GM04504 (cell line): ENCODE data around the gene DYNLRB1.

ENCODE experiments used
- DNase-seq: peaks from one replicate; pipeline ENCODE4 v3.0.0-alpha.2; 2012; ENCODE audit warnings: low read depth

Gene DYNLRB1

GRCh38 chr20:34558320-34559218, 42.3 kb downstream of the DYNLRB1 start, which contains the start of gene MAP1LC3A:
TSS of gene MAP1LC3A (plus strand) at chr20:34558718. CDS start at chr20:34558869, 151 bp downstream.
- peak; percentile 85 for DNase-seq

DNA sequence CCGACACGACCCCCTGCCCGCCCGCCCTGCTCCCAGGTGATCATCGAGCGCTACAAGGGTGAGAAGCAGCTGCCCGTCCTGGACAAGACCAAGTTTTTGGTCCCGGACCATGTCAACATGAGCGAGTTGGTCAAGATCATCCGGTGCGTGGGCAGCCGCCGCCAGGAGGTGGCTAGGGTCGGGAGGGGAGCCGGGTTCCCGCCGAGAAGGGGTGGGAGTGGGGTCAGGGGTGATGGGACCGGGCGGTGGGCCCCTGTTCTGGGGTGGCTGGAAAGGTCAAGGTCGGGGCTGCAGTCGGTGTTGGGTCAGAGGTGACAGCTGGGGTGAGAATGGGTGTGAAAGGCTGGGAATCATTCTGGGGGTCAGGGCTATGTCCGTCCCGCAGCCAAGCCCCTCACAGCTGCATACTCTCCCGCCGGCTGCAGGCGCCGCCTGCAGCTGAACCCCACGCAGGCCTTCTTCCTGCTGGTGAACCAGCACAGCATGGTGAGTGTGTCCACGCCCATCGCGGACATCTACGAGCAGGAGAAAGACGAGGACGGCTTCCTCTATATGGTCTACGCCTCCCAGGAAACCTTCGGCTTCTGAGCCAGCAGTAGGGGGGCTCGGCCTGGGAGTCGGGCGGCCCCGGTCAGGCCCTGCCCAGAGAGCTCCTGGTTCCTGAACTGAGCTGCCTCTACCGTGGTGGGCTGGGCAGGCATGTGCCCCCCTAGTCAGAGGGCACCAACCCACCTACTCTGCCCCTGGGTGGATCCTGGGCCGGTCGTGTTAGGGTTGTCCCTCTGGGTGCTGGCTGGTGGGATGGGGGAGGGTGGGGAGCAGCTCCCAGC, 43.3 kb downstream of the DYNLRB1 start:
- no peak for DNase-seq

DNA sequence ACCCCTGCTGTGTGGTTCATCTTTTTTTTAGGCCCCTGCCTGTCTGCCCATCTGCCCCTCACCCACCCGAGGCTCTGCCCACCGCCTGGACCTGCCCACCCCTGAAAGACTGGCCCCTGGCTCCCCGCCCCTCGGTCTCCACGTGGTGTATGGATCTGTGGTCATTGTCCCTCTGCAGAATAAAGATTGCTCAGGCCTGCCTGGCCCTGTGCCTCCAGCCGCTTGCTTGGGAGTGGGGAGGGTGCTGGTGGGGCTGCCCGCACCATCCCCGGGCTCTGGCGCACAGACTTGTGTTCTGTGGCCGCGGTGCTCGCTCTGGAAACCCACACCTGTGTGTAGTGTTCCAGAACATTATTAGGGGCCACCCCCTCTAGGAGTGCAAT, 43.9 kb downstream of the DYNLRB1 start:
- no peak for DNase-seq

DNA sequence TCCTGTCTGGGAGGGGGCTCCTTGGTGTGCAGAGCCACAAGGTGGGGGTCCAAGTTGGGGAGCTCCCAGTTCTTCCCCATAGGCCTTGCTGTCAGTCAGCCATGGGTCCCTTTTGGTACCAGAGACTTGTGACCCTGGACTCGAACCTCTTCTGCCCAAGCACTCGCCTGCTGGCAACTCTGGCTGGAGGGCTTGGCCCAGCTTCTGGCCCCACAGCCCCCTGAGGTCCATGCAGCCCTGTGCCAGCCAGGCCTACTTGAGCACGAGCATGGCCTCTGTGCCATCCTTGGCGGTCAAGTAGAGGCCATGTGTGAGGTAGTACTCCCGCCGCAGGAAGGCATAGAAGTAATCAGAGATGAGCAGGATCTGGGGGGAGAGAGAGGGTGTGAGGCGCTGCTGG, 44.4 kb downstream of the DYNLRB1 start:
- no peak for DNase-seq

- DNase-seq = no peak
Observed at GRCh38 chr20:34561661-34562060, 45.4 kb downstream of the DYNLRB1 start.

- no peak for DNase-seq
Observed at GRCh38 chr20:34562641-34563040, 46.4 kb downstream of the DYNLRB1 start.

- DNase-seq = no peak
Observed at GRCh38 chr20:34564833-34565232, 48.6 kb downstream of the DYNLRB1 start.

DNA sequence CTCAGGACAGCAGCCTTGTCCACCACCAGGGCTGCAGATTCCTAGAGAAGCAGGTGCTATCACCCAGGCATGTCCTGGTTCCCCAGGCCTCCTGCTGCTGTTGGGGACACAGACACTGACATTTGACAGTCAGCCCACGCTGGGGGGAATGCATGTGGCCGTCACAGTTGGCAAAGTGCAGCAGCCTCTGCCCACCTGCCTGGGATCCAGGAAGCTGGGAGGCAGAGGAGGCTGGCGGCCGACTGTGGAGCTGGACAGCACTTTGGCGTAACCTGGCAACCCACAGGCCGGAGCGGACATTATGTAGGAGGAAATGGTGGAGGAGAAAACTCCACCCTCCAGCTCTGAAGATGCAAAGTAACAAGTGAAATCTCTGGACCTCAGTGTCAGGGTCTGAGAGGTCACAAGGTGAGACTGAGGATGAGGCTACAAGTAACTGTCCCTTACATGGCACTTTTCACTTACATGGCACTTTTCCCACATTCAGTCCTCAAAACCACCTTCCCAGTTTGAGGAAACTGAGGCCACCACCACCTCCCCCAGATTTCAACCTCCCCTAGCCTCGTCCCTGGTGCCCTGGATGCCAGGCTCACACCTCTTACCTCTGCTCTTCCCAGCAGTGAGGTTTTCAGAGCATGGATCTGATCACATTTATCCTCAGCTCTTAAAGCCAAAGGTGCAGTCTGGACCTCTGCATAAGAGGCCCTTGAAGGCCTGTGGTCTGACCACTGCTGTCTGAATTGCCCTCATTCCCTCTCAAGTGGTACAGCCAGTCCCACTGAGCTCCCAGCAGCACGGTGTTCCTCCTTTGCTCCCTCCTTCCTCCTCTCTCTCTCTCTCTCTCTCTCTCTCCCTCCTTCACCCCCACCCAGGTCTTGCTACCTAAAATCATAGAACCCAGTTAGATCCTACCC, 51.0 kb downstream of the DYNLRB1 start:
- DNase-seq = no peak

DNA sequence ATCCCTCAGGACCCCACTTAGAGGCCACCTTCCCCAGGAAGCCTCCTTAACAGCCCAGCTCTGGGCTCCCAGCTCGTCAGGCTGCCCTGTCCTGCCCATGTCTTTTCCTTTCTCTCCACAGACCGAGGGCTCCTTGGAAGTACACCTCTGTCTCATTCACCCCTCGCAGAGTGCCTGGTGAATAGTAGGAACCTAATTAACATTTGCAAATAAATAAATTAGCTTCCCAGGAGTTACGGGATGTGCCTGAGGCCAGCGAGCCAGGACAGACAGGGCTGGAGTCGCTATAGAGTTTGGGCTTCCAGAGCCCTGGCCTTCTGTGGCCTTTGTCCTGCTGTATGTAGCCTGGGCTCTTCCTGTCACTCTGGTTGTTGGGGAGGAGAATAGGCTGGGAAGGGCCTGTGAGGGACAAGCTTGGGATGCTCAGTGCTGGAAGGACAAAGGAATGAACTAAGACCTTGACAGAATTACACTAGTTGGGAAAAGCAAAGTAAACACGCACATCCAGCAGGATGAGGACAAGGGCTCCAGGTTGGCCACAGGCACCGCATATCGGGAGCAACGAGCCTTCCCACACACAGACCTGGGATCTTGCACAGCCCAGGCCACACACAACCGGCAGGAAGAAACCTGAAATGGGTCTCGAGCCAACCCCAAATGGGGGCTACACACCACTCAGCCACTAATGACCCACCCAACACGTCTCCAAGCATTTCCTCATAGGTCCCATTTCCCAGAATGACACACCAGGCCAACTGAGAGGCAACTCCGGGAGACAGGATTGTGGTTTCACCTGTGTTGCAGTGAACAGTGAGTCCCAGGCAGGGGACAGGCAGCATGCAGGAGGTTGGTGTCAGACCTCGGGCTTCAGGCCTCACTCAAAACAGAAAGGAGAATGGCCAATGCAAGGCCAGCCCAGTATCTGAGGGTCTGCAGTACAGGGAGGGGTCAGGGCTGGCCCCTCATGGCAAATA, 52.0 kb downstream of the DYNLRB1 start:
- no peak for DNase-seq

DNA sequence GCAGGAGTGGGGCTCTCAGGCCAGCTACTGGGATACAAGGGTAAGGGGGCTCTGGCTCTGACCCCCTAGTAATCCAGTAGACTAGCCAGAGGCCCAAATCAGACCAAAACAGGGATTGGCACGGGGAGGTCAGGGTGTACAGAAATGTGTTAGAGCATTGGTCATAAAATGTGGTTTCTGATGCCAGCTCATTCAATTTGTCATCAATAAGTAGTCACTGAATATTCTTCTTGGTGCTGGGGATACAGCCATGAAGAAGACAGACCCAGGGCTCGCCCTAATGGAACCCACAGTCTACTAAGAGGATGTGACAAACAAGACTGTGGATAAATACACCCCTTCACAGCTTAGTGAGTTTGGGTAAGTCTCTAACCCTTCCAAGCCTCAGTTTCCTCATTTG, 53.4 kb downstream of the DYNLRB1 start:
- no peak for DNase-seq

- DNase-seq = peak; percentile 33
Observed at GRCh38 chr20:34570859-34571306, 54.7 kb downstream of the DYNLRB1 start.

- DNase-seq = no peak
Observed at GRCh38 chr20:34571753-34572152, 55.5 kb downstream of the DYNLRB1 start.

DNA sequence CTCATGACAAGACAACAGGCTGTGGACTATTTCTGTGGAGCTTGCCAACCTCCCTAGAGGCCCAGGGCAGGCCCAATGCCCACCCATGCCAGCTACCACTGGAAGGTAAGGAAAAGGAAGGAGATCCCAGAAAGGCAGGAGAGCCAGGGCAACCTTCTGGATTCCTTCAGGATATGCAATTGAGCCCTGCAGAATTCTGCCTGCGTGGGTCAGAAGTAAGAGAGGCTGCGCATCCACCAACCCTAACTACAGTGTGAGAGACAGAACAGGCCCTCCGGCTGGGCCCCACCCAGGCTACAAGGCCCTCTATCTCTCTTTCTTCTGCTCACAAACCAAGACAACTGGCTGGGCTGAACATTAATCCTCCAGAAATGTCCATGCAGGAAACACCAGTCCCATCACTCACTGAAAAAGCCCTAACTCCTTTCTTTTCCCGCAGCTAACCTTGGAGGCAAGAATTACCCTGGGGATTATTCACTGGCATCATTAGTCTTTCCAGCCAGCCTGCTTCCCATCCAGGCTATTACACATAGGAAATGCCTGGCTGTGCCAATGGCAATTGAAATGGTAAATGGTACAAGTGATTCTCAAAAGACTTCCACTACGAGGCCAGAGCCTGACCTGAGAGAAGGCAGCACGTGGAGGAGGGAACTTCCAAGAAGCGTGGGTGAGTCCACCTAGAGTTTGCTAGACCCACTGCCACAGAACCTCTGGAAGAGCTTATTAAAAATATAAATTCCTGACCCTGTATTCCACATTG, 57.5 kb downstream of the DYNLRB1 start:
- DNase-seq = no peak

DNA sequence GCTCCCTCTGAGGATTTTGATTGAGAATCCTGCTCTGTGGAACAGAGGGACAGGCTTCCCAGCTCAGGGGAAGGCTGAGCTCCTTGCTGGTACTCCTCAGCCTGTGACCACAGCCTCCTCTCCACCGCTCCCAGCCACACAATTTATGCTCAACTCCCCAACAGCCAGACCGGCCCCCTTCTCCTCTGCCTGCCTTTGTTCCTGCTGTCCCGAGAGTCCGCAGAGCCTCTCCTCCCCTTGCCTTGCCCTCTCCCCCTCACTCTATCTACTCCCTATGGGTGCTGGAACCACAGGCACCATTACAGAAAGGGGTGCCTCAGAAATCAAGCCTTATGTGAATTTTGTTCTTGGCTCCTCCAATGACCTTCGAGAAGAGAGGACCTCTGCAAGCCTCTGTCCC, 58.2 kb downstream of the DYNLRB1 start:
- DNase-seq = no peak

DNA sequence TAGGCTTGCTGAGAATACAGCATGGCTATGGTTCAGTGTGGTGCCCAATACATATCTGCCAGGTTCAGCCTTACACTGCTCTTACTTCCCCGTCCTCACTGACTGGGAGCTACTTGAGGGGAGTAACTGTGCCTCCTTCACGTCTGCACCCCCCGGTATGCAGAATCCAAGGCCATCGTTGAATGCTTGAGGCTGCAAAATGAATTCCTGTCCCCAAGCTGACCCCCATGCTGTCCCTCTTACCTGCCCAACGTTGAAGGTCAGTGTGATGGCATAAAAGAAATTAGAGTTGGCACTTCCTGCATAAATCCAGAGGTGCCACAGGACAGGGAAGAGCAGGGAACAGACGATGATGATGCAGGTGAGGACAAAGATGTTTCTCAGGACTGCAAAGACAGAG, 58.6 kb downstream of the DYNLRB1 start:
- DNase-seq = no peak

DNA sequence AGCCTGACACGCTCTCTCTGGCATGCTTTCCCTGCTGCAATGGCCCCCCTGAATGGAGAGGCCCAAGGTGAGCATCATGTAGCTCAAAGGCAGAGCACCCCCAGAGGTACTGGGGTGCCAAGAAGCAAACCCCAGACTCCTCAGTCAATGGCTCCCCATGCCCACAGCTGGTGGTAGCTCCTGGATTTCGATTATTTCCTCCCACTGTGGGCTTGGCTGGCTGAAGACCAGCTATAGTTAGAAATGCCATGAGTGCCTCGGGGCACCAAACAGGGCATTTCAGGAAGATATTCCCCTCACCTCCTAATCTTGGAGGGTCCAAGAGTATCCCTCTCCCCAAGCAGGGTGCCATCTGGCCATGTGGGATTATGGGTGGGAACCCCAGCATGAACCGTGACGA, 59.0 kb downstream of the DYNLRB1 start:
- DNase-seq = no peak

- no peak for DNase-seq
Observed at GRCh38 chr20:34575756-34576155, 59.5 kb downstream of the DYNLRB1 start.

DNA sequence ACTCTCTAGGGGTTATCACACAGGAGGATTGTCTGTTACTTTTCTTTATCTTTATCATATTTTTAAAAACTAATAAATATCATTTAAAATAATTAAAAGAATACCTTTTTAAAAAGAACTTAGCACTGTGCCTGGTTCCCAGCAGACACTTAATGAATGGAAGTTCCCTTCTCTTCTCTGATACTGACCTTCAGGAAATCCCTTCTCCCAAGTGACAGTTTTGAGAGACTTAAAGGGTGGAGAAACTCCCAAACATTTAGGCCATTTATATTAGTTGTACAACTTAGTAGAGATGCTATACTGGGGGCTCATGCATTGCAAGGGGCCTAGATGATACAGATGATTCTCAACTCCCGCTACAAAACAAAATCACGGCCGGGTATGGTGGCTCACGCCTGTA, 60.8 kb downstream of the DYNLRB1 start:
- no peak for DNase-seq

- no peak for DNase-seq
Observed at GRCh38 chr20:34578025-34578424, 61.8 kb downstream of the DYNLRB1 start.

GRCh38 chr20:34578521-34578920, 62.3 kb downstream of the DYNLRB1 start:
- no peak for DNase-seq
